ENCODE measurements around the gene MAPK1.

- TF ChIP-seq CTCF (IDR thresholded peaks at IDR 0.05) (no peak), POLR2A (IDR thresholded peaks at IDR 0.05) (no peak)
Measured at GRCh38 chr22:21815357-21815756, 52.1 kb downstream of the MAPK1 start.
